ENCODE data around the gene EREG.
"Not testable (repeated sequence)": the region's sequence is repeated elsewhere in the genome, so short reads cannot be mapped to it uniquely, and the experiment has no call there.

EREG gene, protein sequence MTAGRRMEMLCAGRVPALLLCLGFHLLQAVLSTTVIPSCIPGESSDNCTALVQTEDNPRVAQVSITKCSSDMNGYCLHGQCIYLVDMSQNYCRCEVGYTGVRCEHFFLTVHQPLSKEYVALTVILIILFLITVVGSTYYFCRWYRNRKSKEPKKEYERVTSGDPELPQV

DNA sequence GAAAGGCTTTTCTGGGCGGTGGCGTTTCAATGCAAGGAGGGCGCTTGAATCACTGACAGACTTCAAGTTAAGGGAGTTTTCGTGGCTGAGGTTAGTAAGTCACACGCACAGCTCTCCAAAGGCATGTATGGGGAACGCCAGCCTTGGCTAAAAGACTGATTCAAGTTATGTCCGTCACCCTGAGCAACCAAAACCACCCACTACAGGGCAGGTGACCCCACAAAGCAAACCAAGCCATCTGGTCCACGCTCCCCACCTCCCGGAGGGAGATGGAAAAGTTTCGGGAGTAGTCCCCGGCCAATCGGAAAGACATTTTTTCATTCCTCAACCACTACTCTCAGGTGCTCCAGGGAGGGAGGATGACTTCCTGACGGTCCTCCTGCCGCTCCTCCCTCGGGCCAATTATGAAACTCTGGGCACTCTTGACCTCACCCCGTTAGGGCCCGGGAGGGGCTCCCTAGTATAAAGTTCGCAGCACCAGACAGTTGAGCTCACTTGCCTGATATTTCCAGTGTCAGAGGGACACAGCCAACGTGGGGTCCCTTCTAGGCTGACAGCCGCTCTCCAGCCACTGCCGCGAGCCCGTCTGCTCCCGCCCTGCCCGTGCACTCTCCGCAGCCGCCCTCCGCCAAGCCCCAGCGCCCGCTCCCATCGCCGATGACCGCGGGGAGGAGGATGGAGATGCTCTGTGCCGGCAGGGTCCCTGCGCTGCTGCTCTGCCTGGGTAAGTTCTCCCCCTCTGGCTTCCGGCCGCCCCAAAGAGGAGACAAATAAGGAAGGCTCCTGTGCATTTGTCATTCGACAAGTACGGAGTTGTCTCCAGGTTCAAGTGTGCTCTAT lies at the start of gene EREG:
Gene EREG, plus strand, starts transcription at position 494 of the 840 bp plus-strand sequence. Its CDS starts 164 bp downstream, at position 658.
- DNase-seq (ENCODE audit: low read depth): peak; percentile 8

DNA sequence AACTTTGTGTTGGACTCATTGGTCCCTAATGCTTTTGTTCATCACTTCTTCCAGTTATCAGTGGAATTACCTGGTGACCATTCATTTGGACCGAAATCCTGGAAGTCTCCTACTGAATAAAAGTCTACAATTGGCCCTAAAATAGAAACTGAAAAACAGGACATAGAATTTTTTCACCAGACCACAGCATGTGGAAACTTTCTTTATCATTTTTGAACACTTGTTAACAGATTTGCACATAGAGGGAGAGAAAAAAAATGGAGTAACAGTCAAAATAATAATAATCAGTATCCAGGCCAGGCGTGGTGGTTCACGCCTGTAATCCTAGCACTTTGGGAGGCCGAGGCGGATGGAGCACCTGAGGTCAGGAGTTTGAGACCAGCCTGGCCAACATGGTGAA lies 49.6 kb upstream of the EREG start:
- no peak for DNase-seq (ENCODE audit: low read depth)

DNA sequence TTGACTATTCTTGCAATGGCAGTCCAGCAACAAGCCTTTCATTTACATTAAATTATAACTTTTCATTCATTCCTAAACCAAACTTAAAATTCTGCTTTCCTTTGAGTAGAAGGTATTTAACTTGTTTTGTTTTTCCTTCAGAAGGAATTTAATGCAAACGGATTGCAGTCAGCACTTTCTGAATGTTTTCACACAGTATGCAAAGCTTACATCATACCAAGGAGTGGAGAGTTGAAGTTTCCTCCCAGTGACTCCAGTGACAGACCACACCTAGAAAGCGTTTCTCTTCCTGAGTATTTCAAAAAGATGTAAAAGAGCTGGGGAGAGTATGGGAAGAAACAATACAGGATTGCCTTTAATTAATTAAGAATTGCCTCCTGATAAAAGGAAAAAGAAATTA lies 48.5 kb upstream of the EREG start:
- DNase-seq (ENCODE audit: low read depth): no peak

DNA sequence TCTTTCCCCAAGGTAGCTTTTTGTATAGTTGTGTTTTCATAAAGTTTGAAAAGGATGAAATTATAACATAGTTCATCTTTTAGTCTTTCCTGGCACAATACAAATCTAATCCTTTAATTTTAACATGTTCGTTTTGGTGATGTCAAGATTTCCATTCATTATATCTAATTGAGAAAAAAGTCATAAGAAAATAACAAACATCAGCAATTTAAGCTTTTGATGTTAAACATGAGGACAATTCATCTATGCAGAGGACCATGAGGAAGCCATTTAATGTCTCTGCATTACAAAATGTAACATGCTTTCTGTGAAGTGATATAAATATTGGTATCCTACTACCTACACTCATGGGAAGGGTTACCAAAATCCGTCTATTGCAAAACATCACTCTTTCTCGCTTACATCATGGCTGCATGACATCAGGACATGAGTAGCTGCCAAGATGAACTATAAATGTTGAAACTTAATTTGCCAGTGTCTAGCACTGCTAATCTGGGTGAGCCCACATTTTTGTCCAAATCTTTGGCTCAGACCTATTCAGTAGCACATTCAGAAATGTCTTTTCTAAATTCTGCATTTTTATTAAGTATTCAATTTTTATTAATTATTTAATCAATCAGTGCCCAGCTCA lies 47.2 kb upstream of the EREG start:
- no peak for DNase-seq (ENCODE audit: low read depth)

DNA sequence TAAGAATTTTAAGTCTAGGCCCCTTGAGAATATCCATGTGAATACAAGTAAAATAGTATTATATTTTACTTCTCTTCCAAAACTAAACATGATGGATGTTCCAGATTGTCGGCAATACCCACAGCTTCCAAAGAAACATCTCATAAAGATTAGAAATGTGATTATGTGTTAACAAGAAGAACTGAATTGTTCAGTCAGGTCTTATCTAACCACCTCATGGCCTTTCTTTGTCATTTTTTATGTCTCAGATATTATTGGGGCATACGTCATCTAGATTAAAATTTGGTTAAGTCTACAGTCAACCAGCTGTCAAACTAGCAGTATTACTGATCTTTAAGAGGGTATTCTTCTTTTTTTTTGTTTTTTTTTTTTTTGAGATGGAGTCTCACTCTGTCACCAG lies 46.7 kb upstream of the EREG start:
- no peak for DNase-seq (ENCODE audit: low read depth)

DNA sequence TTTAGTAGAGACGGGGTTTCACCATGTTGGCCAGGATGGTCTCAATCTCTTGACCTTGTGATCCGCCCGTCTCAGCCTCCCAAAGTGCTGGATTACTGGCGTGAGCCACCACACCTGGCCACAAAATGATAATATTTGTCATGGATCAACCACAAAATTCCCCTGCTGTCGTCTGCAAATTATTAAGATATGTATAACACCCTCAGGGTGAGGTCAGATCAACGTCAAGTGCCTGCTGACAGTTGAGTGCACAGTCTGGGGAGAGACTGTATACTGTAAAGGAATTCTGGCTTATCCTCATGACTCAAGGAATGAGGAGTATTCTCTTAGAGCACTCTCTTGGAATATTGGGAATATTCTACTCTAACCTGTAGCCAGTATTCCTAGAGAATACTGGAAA lies 45.5 kb upstream of the EREG start:
- no peak for DNase-seq (ENCODE audit: low read depth)

DNA sequence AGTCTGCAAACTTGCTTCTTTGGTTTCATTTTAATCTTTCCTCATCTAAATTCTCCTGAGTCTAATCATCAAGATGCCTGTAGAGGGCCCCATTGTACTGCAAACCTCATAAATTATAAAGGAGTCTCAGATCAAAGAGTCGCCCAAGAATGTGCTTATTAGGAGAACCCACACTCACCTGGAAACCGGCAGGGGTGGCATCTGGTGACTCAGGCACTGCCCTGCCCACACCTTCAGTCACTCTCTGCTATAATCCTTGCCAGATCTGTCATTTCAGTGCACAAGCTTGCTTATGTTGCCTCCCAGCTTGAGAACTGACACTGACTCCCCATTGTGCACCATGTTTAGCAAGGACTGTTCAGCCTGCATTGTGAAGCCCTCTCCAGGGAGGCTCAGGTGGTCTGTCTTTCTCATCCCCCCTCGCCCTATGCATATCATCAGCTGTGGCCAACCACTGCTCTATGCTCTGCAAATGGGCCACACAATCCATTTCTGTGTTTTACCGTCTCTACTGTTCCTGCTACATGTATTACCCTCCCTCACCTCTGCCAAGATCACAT lies 44.3 kb upstream of the EREG start:
- DNase-seq (ENCODE audit: low read depth): peak; percentile 2

DNA sequence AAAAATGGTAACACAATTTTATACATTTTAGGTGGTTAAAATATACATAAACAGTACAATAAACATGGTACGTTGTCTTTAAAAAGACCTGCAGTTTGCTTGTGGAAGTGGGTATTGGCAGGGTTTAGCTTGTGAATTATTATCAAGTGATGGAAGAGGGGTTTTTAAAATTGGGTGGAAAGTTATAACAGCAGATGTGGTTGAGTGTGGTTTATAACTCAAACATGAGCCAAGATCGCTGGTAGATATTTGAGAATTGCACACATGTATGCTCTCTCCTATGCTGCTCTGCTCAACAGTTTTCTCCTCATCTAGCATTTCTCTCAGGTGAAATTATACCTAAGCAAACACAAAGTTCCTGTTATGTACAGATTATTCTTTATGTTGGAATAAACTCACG lies 42.6 kb upstream of the EREG start:
- DNase-seq (ENCODE audit: low read depth): no peak

DNA sequence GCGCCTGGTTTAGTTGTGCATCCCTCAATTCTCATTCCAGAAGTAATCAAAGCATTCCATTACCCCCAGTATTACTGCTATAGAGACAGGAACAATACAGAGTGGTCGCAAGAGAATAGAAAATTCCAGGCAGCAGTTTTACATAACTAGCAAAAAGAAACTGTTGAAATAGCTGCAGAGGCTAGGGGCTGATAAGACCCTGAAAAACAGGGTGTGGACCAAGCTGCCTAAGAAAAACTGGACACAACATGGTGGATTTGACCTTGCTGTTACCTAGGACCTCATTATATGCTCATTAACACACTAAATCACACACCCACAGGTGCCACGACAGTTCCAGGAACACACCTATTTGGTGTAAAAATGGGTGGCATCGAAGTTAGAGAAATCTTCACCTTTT lies 41.3 kb upstream of the EREG start:
- no peak for DNase-seq (ENCODE audit: low read depth)

DNA sequence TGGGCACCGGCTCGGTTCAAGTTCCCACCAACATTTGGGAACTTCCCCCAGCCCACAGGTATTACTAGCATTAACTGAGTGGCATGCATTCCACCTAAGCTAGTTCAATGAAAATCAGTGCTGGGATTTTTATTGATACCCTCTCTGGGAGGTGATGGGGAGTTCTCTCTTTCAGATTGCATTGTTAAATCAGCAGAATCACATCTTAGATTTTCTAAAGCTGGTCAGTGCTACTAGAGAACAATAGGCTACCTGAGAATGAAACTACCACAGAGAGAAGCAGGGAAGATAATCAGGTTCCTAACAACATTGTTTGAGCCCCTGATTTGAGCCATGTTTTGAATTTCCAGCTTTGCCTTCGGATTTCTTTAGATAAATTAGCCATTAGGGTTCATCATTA lies 40.7 kb upstream of the EREG start:
- DNase-seq (ENCODE audit: low read depth): no peak

DNA sequence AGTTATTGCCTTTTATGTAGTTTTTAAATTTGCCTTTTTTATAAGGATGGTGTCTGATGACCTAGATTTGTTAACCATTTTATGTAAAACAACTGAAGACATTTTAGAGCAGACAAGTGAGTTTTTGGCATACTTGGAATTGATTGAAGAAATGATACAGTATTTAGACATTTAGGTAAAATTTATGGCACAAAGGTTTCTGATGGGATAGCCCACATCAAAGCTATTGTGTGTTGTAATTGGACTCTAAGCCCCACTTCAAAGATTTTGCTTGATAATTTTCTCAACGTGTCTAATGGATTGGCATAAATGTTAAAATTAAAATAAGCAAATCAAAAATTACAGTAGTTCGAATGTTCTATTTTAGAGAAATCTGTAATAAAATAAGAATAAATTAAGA lies 39.1 kb upstream of the EREG start:
- no peak for DNase-seq (ENCODE audit: low read depth)

DNA sequence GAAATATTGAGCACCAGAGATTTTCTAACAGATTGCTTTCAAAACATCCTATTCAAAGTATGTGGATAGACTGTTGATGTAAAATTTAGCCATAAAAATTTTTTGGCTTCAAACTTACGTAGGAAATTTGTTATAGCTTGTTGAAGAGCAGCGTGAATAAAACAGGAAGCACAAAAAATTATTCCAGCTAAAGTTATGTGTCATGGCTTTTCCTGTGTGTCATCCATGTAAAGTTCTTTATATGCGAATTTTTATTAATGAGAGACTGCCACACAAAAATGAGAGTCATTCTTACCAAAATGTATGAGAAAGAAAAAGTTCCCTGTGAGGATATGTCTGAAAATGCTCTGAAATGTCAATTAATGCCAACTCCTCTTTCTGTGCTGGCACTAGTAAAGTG lies 37.2 kb upstream of the EREG start:
- DNase-seq (ENCODE audit: low read depth): no peak

DNA sequence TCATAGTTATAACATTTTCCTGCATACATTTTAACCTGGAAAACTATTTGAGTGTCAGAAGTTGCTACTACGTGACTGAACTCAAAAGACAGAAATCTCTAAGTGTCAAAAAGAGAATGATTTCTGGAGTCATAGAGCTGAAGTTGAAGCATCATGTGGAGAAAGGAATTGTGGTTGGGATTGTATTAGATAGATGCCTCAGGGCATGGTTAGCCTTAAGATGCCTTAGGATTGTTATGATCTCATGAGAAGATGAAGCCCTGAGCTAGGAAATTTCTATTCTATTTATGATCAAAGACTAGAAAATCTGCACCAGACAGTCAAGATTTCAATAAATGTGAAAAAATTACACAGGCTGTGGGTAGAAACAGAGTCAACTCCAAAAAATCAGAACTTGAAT lies 36.4 kb upstream of the EREG start:
- no peak for DNase-seq (ENCODE audit: low read depth)

DNA sequence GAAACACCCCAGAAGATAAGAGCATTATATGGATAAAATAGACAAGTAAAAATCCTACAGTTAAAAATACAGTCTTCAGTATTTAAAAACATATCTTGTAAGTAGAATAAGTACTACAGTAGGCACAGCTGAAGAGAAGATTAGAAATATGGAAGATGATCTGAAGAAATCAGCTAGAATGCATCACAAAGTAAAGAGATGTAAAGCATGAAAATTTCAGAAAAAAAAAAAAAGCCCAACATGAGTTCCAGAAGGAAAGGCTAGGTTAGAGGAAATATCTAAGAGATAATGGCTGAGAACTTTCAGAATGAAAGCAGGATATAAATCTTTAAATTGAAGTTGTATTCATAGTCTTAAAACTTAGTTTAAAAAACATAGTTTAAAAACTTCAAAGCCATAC lies 35.6 kb upstream of the EREG start:
- DNase-seq (ENCODE audit: low read depth): no peak

DNA sequence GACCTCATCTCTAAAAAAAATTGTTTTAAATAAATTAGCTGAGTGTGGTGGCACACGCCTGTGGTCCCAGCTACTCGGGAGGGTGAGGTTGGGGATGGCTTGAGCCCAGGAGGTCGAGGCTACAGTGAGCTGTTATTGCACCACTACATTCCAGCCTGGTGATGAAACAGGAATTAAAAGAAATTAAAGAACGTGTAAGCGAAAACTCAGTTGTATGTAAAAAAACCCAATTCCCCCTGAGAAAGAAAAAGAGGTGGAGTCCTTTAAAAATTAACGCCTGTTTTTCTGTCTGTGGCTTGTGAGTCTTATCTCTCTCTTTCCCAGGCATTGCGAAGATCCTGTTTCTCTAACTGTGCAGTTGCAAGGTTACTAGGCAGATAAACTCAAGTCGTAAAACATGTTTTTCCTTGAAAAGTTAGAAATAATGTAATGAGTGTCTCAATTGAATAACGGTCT lies 34.6 kb upstream of the EREG start:
- DNase-seq (ENCODE audit: low read depth): no peak

DNA sequence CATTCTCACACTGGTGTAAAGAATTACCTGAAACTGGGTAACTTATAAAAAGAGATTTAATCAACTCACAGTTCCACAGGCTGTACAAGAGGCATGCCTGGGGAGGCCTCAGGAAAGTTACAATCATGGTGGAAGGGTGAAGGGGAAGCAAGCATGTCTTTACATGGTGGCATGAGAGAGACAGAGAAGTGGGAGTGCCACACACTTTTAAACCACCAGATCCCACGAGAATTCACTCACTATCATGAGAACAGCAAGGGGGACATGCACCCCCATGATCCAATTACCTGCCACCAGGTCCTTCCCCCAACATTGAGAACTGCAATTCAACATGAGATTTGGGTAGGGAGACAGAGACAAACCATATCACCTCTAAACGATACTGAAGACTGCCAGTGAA lies 33.7 kb upstream of the EREG start:
- no peak for DNase-seq (ENCODE audit: low read depth)

DNA sequence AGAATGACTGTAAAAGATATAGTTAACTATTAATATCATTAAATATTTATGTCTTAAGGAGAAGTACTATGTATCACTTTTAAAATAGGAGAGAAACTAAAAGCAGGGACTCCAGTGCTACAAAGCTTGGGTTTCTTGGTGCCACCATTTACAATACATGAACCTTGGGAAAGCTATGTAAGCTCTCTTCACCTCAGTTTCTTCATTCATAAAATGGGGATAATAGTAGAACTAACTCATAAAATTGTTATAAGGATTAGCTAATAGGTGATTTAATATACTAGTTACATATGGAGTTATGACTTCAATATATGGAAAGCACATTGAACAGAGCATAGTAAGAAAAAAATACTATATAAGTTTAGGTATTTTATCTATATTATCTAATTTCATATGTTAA lies 33.0 kb upstream of the EREG start:
- no peak for DNase-seq (ENCODE audit: low read depth)

DNA sequence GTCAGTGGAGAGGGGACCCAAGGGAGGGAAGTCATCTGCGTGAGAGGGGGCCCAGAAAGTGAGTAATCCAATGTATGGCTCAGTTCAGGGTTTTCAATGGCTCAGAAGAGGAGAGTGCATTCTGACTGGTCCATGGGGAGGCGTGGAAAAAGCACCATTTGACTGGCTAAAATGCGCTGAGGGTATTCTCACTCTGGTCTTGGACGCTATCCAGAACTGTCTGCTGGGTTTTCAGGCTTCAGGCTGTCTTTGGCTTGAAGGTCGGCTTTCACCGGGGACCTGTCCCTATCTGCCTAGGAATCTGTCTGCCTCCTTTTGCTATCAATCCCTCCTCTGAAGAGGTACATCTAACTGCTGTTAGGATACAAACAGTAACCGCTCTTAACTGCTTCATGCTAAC lies 30.3 kb upstream of the EREG start:
- DNase-seq (ENCODE audit: low read depth): no peak

DNA sequence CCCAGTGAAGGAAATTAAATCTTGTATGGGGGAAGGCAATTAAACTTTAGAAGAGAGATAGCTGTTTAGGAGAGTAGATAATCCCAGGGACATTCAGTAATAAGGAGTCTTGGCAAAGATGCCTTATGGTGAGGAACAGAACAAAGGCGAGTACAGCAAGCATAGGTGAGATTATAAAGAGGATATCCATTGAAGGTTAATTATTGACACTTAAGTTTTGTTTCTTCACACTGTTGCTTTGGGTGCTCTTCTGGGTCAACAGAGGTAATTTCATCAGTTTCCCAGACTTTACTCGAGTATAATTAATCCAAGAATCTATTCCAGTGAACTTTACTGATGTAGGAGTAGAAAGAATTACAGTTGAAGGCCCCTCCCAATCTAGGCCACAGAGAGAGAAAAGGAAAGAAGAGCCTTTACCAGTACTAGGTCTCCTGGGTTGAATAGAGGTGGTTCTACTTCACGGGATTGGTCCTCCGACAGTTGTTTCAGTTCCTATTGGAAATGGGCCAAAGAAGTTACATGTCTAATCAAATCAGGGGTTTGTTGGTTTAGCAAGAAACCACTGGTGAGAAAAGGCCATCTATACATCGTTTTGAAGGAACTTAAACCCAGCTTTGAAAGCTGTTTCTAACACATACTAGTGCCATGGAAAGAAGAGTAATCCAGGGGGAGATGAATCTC lies 29.5 kb upstream of the EREG start:
- DNase-seq (ENCODE audit: low read depth): no peak

DNA sequence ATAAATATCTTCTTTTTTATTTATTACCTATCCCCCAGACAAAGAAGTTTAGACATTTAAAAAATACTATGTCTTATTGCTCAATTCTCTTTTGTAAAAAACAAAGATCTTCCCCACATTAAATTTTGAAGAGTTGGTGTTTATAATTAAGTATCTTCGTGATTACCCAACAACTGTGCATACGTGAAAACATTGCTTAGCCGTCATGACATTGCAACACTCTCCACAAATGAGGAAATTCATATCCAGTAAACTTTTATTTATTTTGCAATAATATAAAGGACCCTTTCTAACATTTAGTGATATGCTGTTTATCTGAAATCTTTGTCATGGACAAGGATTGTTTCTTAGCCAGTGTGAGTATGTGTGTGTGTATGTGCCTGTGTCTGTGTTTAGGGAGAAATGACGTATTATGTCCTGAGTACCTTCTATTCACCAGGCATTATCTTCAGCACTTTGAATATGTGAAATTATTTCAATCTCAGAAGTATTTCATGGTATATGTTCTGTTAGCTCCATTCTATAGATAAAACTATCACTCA lies 26.1 kb upstream of the EREG start:
- DNase-seq (ENCODE audit: low read depth): no peak

DNA sequence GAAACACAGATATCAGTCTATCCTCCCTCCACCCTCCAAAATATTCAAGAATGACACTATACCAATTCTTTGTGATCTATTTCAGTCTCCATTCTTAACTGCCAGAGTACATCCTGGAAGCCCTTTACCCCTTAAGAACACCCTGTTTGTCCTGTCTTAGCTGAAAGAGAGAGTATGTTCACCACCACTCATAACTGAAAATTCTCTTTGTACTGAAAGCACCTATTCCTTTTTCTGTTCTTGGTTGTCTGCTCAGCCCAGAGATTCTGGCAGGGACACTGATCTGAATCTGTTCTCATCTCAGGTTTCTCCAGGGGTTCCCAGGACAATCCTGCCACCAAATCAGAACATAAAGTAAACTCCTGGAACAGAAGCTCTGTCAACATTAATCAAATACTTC lies 25.4 kb upstream of the EREG start:
- no peak for DNase-seq (ENCODE audit: low read depth)

DNA sequence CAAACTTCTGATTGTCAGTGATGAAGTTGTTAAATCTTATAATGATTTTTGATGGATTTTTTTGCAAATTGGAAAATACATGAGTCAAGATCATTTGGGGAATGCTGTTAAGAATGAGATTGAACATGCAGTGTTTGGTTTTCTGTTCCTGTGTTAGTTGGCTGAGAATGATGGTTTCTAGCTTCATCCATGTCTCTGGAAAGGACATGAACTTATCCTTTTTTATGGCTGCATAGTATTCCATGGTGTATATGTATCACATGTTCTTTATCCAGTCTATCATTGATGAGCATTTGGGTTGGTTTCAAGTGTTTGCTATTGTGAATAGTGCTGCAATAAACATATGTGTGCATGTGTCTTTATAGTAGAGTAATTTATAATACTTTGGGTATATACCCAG lies 24.5 kb upstream of the EREG start:
- not testable (repeated sequence) for DNase-seq (ENCODE audit: low read depth)
